ENCODE measurements around the gene ATP11A.

DNA sequence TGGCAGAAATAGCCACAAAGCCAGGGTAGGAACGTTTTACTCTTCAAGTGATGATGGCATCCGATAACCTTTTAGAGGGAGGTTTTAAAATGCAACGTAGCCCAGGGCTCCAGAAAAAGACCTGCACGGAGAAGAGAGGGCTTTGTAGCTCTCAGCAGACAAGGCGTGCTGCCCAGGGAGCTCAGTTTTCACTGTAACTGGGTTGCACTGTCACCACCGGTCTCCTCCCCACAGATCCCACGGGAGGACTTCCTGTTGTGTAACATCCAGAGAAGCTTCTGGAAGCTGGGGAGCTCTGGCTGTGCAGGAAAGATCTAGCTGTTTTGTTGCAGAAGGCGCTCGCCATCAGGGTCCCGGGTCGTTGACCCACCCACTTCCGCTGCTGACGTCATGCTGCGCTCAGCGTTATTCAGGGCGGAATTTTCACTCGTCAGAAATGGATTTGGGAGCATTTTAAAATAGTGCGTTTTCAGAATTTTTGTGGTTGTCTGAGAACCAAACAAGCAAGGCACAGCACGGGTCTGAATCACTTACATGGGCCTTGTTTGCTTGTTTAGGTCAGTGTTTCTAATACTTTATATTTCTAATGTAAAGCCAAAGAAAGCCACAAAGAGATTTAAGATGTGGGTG lies 50.8 kb downstream of the ATP11A start:
- no peak for TF ChIP-seq YY1 (IDR thresholded peaks at IDR 0.05; ENCODE audit: insufficient read depth, insufficient read length)
- TF ChIP-seq SUZ12 (IDR thresholded peaks at IDR 0.05; ENCODE audit: extremely low read depth, insufficient read depth, insufficient read length), result no peak

Data from NT2/D1 (cell line).